HFF-Myc (cell line): ENCODE results near the gene NPRL2.
A peak's percentile ranks its signal among the peaks of the same experiment; 100 is the strongest.

Experiments used
- DNase-seq: peaks from one replicate; pipeline ENCODE4 v3.0.0-alpha.2; 2011; ENCODE audit warnings: low read depth; ENCODE audit errors: extremely low read depth
- H3K4me3 ChIP-seq: replicated peaks from 2 replicates; pipeline ENCODE4 v1.5.1; 2011; ENCODE audit warnings: low read depth, mild to moderate bottlenecking, control low read depth, low read length
- TF ChIP-seq, protein P1 (sequence below): IDR thresholded peaks from 2 replicates; pipeline ENCODE4 v1.5.1; 2012; ENCODE audit warnings: mild to moderate bottlenecking, low read depth, low read length, control low read depth; ENCODE audit errors: missing control alignments

The NPRL2 gene

DNA sequence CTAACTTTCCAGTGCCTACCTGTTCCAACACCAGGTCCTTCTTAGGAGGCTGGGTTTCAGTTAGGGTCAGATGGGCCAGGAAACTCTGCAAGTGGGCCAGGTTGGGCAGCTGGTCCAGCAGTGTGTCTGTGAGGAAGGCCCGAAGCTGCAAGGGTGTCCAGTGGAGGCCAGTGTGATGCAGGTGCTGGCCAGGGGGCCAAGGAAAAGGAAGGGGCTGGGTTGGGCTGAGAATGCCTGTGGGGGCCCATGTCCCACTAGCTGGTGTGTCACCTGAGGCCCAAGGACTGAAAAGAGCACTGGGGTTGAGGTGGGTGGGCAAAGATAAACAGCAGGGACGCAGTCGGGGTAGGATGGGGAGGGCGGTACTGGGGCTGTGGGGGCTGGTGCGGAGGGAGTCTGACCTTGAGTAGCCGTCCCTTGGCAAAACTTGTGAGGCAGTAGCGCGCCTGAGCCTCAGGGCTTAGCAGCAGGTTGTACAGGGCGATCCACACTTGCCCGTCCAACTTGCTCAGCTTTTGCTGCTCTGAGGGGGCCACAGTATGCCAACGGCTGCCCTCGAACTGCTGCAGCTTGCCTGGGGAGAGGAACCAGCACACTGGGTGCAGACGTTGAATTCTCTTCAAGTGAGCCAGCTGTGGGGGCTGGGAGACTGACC lies 8.5 kb downstream of the NPRL2 start:
- TF ChIP-seq, protein P1, sequence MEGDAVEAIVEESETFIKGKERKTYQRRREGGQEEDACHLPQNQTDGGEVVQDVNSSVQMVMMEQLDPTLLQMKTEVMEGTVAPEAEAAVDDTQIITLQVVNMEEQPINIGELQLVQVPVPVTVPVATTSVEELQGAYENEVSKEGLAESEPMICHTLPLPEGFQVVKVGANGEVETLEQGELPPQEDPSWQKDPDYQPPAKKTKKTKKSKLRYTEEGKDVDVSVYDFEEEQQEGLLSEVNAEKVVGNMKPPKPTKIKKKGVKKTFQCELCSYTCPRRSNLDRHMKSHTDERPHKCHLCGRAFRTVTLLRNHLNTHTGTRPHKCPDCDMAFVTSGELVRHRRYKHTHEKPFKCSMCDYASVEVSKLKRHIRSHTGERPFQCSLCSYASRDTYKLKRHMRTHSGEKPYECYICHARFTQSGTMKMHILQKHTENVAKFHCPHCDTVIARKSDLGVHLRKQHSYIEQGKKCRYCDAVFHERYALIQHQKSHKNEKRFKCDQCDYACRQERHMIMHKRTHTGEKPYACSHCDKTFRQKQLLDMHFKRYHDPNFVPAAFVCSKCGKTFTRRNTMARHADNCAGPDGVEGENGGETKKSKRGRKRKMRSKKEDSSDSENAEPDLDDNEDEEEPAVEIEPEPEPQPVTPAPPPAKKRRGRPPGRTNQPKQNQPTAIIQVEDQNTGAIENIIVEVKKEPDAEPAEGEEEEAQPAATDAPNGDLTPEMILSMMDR = no peak
- peak overlapping the region; percentile 97; the same call in 1 of the 2 replicates for H3K4me3 ChIP-seq
- no peak for DNase-seq

DNA sequence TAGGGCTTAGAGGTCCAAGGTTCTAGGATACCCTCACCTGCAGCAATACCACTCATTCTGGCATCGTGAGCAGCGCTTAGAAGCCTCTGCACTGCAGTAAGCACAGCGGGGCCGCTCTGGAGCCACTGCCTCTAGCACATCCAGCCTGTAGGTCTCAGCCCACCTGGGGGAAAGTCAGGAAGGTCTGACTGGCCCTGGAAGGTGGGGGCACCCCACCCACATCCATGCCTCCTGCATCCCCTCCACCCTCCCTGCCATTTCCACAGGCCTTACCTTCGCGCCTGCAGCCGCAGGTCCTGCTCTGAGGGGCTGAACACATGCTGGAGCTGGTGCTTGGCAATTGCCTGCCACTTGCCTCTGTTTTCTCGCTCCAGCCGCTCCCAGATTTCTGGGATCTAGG lies 9.0 kb downstream of the NPRL2 start:
- peak overlapping the region; percentile 97 for H3K4me3 ChIP-seq
- TF ChIP-seq, protein P1 = no peak
- no peak for DNase-seq

DNA sequence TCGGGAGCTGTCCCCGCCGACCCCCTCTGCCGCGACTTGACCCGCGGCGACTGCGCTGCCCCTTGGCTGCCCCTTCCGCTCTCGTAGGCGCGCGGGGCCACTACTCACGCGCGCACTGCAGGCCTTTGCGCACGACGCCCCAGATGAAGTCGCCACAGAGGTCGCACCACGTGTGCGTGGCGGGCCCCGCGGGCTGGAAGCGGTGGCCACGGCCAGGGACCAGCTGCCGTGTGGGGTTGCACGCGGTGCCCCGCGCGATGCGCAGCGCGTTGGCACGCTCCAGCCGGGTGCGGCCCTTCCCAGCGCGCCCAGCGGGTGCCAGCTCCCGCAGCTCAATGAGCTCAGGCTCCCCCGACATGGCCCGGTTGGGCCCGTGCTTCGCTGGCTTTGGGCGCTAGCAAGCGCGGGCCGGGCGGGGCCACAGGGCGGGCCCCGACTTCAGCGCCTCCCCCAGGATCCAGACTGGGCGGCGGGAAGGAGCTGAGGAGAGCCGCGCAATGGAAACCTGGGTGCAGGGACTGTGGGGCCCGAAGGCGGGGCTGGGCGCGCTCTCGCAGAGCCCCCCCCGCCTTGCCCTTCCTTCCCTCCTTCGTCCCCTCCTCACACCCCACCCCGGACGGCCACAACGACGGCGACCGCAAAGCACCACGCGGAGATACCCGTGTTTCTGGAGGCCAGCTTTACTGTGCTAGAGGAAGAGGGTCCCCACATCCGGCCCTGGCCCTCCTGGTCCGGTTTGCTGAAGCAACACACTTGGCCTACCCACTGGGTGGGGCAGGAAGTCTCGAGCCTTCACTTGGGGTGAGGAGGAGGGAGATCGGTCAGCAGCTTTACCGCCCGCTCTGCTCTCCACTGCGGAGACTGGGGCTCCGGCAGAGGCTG lies 9.9 kb downstream of the NPRL2 start, which contains the start of gene RASSF1:
RASSF1 (minus strand) TSS at position 389 of the 882 bp plus-strand sequence; CDS start at position 358, 31 bp downstream.
- peak within 1 kb of the TSS; percentile 97 for H3K4me3 ChIP-seq
- TF ChIP-seq, protein P1 = no peak
- DNase-seq = no peak

DNA sequence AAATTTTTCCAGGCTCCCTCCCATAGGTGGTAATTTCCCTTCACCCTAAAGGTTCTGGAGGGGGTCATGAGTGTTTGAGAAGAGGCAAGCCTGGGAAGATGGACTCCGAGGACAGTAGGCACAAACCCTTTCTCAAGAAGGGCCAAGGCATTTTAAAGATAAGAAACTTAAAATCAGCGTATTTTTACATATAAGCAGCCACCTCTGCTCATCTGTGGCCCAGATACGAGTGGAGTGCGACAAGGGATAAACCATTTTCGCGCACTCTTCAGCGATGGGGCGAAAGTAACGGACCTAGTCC lies 10.5 kb downstream of the NPRL2 start:
- H3K4me3 ChIP-seq = peak overlapping the region; percentile 97
- no peak for DNase-seq
- TF ChIP-seq, protein P1 = no peak

- H3K4me3 ChIP-seq = peak overlapping the region; percentile 97
- TF ChIP-seq, protein P1 = no peak
- DNase-seq = no peak
Observed at GRCh38 chr3:50339485-50340146, 11.0 kb downstream of the NPRL2 start.

GRCh38 chr3:50338965-50339364 lies 11.6 kb downstream of the NPRL2 start:
- TF ChIP-seq, protein P1 = no peak
- no peak for DNase-seq
- H3K4me3 ChIP-seq = peak overlapping the region; percentile 97
